Measurements from ENCODE around the gene SUN1. TPM values are rescaled to one million over a fixed set of nuclear protein-coding genes. Genes with fewer than 3 reads are reported as not detected.
A peak's percentile ranks its signal among the peaks of the same experiment; 100 is the strongest.
"Not testable (repeated sequence)": the region's sequence is repeated elsewhere in the genome, so short reads cannot be mapped to it uniquely, and the experiment has no call there.

SUN1 gene
- total RNA-seq, 1 experiment from 2014 or later, result 78.1 TPM

- no peak for DNase-seq (ENCODE audit: extremely low read depth, low read depth)
These were observed 22.0 kb downstream of the SUN1 start for GRCh38 chr7:854118-854775.

- DNase-seq (ENCODE audit: extremely low read depth, low read depth), result no peak
These were observed 23.6 kb downstream of the SUN1 start for GRCh38 chr7:855686-856369.

GRCh38 chr7:856444-857095 lies 24.3 kb downstream of the SUN1 start:
- DNase-seq (ENCODE audit: extremely low read depth, low read depth), result no peak

- no peak for DNase-seq (ENCODE audit: extremely low read depth, low read depth)
These were observed 25.4 kb downstream of the SUN1 start for GRCh38 chr7:857661-858060.

GRCh38 chr7:859359-860030 lies 27.2 kb downstream of the SUN1 start:
- DNase-seq (ENCODE audit: extremely low read depth, low read depth), result no peak

- DNase-seq (ENCODE audit: extremely low read depth, low read depth), result no peak
These were observed 27.9 kb downstream of the SUN1 start for GRCh38 chr7:860149-860548.

- DNase-seq (ENCODE audit: extremely low read depth, low read depth), result no peak
These were observed 28.9 kb downstream of the SUN1 start for GRCh38 chr7:861222-861621.

- no peak for DNase-seq (ENCODE audit: extremely low read depth, low read depth)
These were observed 29.9 kb downstream of the SUN1 start for GRCh38 chr7:862157-862556.

- DNase-seq (ENCODE audit: extremely low read depth, low read depth), result no peak
These were observed 30.8 kb downstream of the SUN1 start for GRCh38 chr7:863106-863505.

- DNase-seq (ENCODE audit: extremely low read depth, low read depth), result no peak
These were observed 33.6 kb downstream of the SUN1 start for GRCh38 chr7:865921-866320.

GRCh38 chr7:867001-867405 lies 34.7 kb downstream of the SUN1 start:
- peak; percentile 93 for DNase-seq (ENCODE audit: extremely low read depth, low read depth)

GRCh38 chr7:867406-868188 lies 35.3 kb downstream of the SUN1 start:
- DNase-seq (ENCODE audit: extremely low read depth, low read depth), result peak; percentile 94

- no peak for DNase-seq (ENCODE audit: extremely low read depth, low read depth)
These were observed 35.9 kb downstream of the SUN1 start for GRCh38 chr7:868189-868486.

- DNase-seq (ENCODE audit: extremely low read depth, low read depth), result no peak
These were observed 37.1 kb downstream of the SUN1 start for GRCh38 chr7:869348-869747.

- DNase-seq (ENCODE audit: extremely low read depth, low read depth), result no peak
These were observed 39.7 kb downstream of the SUN1 start for GRCh38 chr7:871900-872537.

GRCh38 chr7:872685-873084 lies 40.4 kb downstream of the SUN1 start:
- DNase-seq (ENCODE audit: extremely low read depth, low read depth), result not testable (repeated sequence)

GRCh38 chr7:873367-874002 lies 41.2 kb downstream of the SUN1 start:
- DNase-seq (ENCODE audit: extremely low read depth, low read depth), result peak; percentile 86

- DNase-seq (ENCODE audit: extremely low read depth, low read depth), result no peak
These were observed 41.9 kb downstream of the SUN1 start for GRCh38 chr7:874031-874749.

GRCh38 chr7:875051-875450 lies 42.8 kb downstream of the SUN1 start:
- DNase-seq (ENCODE audit: extremely low read depth, low read depth), result no peak

Measured in NCI-H460 (cell line).